A549 (cell line): Measurements from ENCODE around the gene POMT2.

Experiments
- CHD4 ChIP-seq: fragments of 200-600 bp; sonication (generic); IDR thresholded peaks from 2 replicates; pipeline ENCODE4 v1.6.1; 2016; ENCODE audit warnings: antibody characterized with exemption, mild to moderate bottlenecking, borderline replicate concordance
- CTCF ChIP-seq: fragments of >200 bp; sonication (Bioruptor Twin); formaldehyde crosslinking; IDR thresholded peaks from 3 replicates; pipeline ENCODE4 v1.5.1; 2016
- KDM5A ChIP-seq: fragments of 200-600 bp; sonication (generic); IDR thresholded peaks from 2 replicates; pipeline ENCODE4 v1.6.1; 2016; ENCODE audit warnings: antibody characterized with exemption, mild to moderate bottlenecking
- NR3C1 ChIP-seq: fragments of >200 bp; sonication (Bioruptor Twin); formaldehyde crosslinking; IDR thresholded peaks from 3 replicates; pipeline ENCODE4 v1.6.1; 2017
- PBX3 ChIP-seq: IDR thresholded peaks from 2 replicates; pipeline ENCODE4 v1.6.1; 2012
- POLR2A ChIP-seq: IDR thresholded peaks from 2 replicates; pipeline ENCODE4 v1.6.1; 2012; ENCODE audit warnings: mild to moderate bottlenecking, low read length
- REST ChIP-seq: fragments of 200-600 bp; sonication (generic); IDR thresholded peaks from 2 replicates; pipeline ENCODE4 v1.6.1; 2016; ENCODE audit warnings: antibody characterized with exemption, mild to moderate bottlenecking, moderate library complexity

GRCh38 chr14:77259025-77259715 is 61.5 kb downstream of the POMT2 start:
- TF ChIP-seq PBX3 (no peak), CTCF (no peak), POLR2A (no peak), REST (no peak), NR3C1 (no peak), CHD4 (no peak), KDM5A (no peak)
